Measurements from ENCODE around the gene PAQR9. TPM values are rescaled to one million over a fixed set of nuclear protein-coding genes. Genes with fewer than 3 reads are reported as not detected.

Gene PAQR9
- total RNA-seq, 1 donor: 0.09 TPM

GRCh38 chr3:142973217-142974009 is 9.9 kb upstream of the PAQR9 start:
- TF ChIP-seq CTCF (IDR thresholded peaks at IDR 0.05; ENCODE audit: insufficient read depth, low read length): no peak
- no peak overlapping the region for H3K4me3 ChIP-seq (ENCODE audit: low read depth, low read length)
- no peak for DNase-seq (ENCODE audit: low read depth)

GRCh38 chr3:142972092-142972753 is 8.7 kb upstream of the PAQR9 start:
- no peak for DNase-seq (ENCODE audit: low read depth)
- no peak overlapping the region for H3K4me3 ChIP-seq (ENCODE audit: low read depth, low read length)
- TF ChIP-seq CTCF (IDR thresholded peaks at IDR 0.05; ENCODE audit: insufficient read depth, low read length): no peak

GRCh38 chr3:142971431-142971830 is 8.0 kb upstream of the PAQR9 start:
- DNase-seq (ENCODE audit: low read depth): no peak
- H3K4me3 ChIP-seq (ENCODE audit: low read depth, low read length): no peak overlapping the region
- no peak for TF ChIP-seq CTCF (IDR thresholded peaks at IDR 0.05; ENCODE audit: insufficient read depth, low read length)

GRCh38 chr3:142968319-142969025 is 5.0 kb upstream of the PAQR9 start:
- no peak overlapping the region for H3K4me3 ChIP-seq (ENCODE audit: low read depth, low read length)
- DNase-seq (ENCODE audit: low read depth): no peak
- TF ChIP-seq CTCF (IDR thresholded peaks at IDR 0.05; ENCODE audit: insufficient read depth, low read length): no peak

GRCh38 chr3:142966808-142967207 is 3.3 kb upstream of the PAQR9 start:
- no peak for DNase-seq (ENCODE audit: low read depth)

GRCh38 chr3:142965581-142965980 is 2.1 kb upstream of the PAQR9 start:
- DNase-seq (ENCODE audit: low read depth): no peak
- no peak overlapping the region for H3K4me3 ChIP-seq (ENCODE audit: low read depth, low read length)
- TF ChIP-seq CTCF (IDR thresholded peaks at IDR 0.05; ENCODE audit: insufficient read depth, low read length): no peak

More at GRCh38 chr3:142966808-142967207, 3.3 kb upstream of the PAQR9 start:
- TF ChIP-seq CTCF (IDR thresholded peaks at IDR 0.05; ENCODE audit: insufficient read depth, low read length): no peak
- H3K4me3 ChIP-seq (ENCODE audit: low read depth, low read length): no peak overlapping the region
